GM19043 (cell line): ENCODE results near the gene GLTP.
"Not testable (repeated sequence)": the region's sequence is repeated elsewhere in the genome, so short reads cannot be mapped to it uniquely, and the experiment has no call there.

Source experiments
- ATAC-seq: cut with Tn5 transposase; IDR thresholded peaks from one replicate; pipeline ENCODE4 v1.9.1; 2021; ENCODE audit warnings: low read depth; ENCODE audit not compliant: unreplicated experiment

The GLTP gene

GRCh38 chr12:109905301-109905700 lies 25.0 kb upstream of the GLTP start:
- ATAC-seq: no peak

GRCh38 chr12:109902891-109903418 lies 22.6 kb upstream of the GLTP start:
- no peak for ATAC-seq

- ATAC-seq: no peak
Measured at GRCh38 chr12:109900752-109901580, 20.6 kb upstream of the GLTP start.

GRCh38 chr12:109899783-109900751 lies 19.7 kb upstream of the GLTP start, which contains the start of gene TCHP:
Gene TCHP (plus strand): TSS chr12:109900274. CDS start chr12:109903027, 2,753 bp downstream.
- ATAC-seq: no peak

GRCh38 chr12:109899345-109899744 lies 19.0 kb upstream of the GLTP start:
- ATAC-seq: not testable (repeated sequence)

- no peak for ATAC-seq
Measured at GRCh38 chr12:109897029-109897428, 16.7 kb upstream of the GLTP start.

- ATAC-seq: no peak
Measured at GRCh38 chr12:109896188-109896587, 15.8 kb upstream of the GLTP start.

GRCh38 chr12:109894939-109895338 lies 14.6 kb upstream of the GLTP start:
- no peak for ATAC-seq

GRCh38 chr12:109893261-109893995 lies 13.1 kb upstream of the GLTP start:
- no peak for ATAC-seq

- ATAC-seq: peak; percentile 67
Measured at GRCh38 chr12:109892748-109893147, 12.4 kb upstream of the GLTP start.

GRCh38 chr12:109892165-109892715 lies 11.9 kb upstream of the GLTP start:
- no peak for ATAC-seq

GRCh38 chr12:109891731-109892130 lies 11.4 kb upstream of the GLTP start:
- ATAC-seq: not testable (repeated sequence)

- no peak for ATAC-seq
Measured at GRCh38 chr12:109890620-109891170, 10.4 kb upstream of the GLTP start.

GRCh38 chr12:109888179-109889020 lies 8.1 kb upstream of the GLTP start:
- ATAC-seq: no peak

GRCh38 chr12:109885616-109886015 lies 5.3 kb upstream of the GLTP start:
- ATAC-seq: no peak

- ATAC-seq: no peak
Measured at GRCh38 chr12:109883461-109883860, 3.1 kb upstream of the GLTP start.

GRCh38 chr12:109881752-109882151 lies 1.4 kb upstream of the GLTP start:
- no peak for ATAC-seq

GRCh38 chr12:109880938-109881337 lies 597 bp upstream of the GLTP start:
- ATAC-seq: no peak
